BLaER1 (cell line): ENCODE data around the gene SLC35A2.

Experiments
- H3K27ac ChIP-seq: shearing (Covaris generic); formaldehyde crosslinking; 2 replicates; pipeline ENCODE4 v1.8.1; 2022
- H3K27me3 ChIP-seq: shearing (Covaris generic); formaldehyde crosslinking; 2 replicates; pipeline ENCODE4 v1.8.1; 2022
- H3K36me3 ChIP-seq: shearing (Covaris generic); formaldehyde crosslinking; 2 replicates; pipeline ENCODE4 v1.8.1; 2022
- H3K4me1 ChIP-seq: shearing (Covaris generic); formaldehyde crosslinking; 2 replicates; pipeline ENCODE4 v1.8.1; 2022
- H3K4me2 ChIP-seq: shearing (Covaris generic); formaldehyde crosslinking; 2 replicates; pipeline ENCODE4 v1.8.1; 2022
- H3K4me3 ChIP-seq: shearing (Covaris generic); formaldehyde crosslinking; 2 replicates; pipeline ENCODE4 v1.8.1; 2022
- H3K9ac ChIP-seq: shearing (Covaris generic); formaldehyde crosslinking; 2 replicates; pipeline ENCODE4 v1.8.1; 2022
- H3K9me3 ChIP-seq: shearing (Covaris generic); formaldehyde crosslinking; 2 replicates; pipeline ENCODE4 v1.8.1; 2022
- H4K20me1 ChIP-seq: shearing (Covaris generic); formaldehyde crosslinking; 2 replicates; pipeline ENCODE4 v1.8.1; 2022
- Cebpa-rat ChIP-seq: shearing (Covaris generic); IDR thresholded peaks from 2 replicates; pipeline ENCODE4 v1.8.1; 2022

SLC35A2 gene

DNA sequence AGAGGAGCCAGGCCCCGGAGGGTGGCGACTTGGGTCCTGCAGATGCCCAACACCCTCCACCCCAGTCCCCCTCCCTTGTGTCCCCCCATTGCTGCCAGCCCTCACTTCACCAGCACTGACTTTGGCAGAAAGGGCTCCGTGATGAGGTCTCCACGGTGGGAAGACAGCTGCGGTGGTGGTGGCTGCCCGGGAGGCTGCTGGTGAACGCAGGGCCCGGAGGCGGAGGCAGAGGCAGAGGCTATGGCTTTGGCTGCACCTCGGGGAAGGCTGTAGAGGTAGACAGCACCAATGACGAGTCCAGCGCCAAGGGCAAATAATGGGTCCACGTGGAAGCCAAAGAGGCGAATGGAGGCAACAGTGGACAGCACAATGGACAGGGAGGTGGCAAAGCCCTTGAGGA lies 6.8 kb downstream of the SLC35A2 start:
- no peak for TF ChIP-seq Cebpa-rat
- Histone ChIP-seq H3K4me1 (peaks cover 10% of the 10 kb centered on the region), H3K9ac (no peak overlapping the region), H3K4me2 (no peak overlapping the region), H3K9me3 (no peaks in the 10 kb centered on the region), H4K20me1 (peaks cover 15% of the 10 kb centered on the region; the same call in 1 of the 2 replicates), H3K4me3 (no peak overlapping the region), H3K36me3 (peaks cover 50% of the 10 kb centered on the region), H3K27ac (no peak overlapping the region), H3K27me3 (peaks cover 22% of the 10 kb centered on the region; the same call in 1 of the 2 replicates)

DNA sequence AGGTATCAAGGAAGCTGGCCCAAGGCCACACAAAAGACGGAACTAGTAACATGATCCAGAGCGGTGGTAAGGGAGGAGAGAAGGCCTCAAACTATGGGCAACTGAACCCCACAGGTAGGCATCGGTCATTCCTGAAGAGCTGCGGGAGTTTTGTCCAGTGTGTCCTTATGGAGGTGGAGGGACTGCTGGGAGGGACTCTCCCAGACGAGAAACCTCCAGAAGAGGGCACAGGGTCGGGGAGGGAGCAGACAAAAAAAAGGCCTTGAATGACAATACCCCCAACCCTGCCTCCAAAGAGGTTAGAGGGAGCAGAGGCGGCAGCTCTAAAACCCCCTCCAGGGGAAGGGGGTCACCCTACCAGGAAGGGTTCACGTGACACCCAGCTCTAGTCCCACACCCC lies 7.3 kb downstream of the SLC35A2 start:
- Histone ChIP-seq H3K4me2 (no peak overlapping the region), H3K27me3 (peaks cover 20% of the 10 kb centered on the region; the same call in 1 of the 2 replicates), H3K4me1 (peaks cover 15% of the 10 kb centered on the region), H3K4me3 (no peak overlapping the region), H4K20me1 (peaks cover 15% of the 10 kb centered on the region; the same call in 1 of the 2 replicates), H3K9ac (no peak overlapping the region), H3K27ac (no peak overlapping the region), H3K36me3 (peaks cover 50% of the 10 kb centered on the region), H3K9me3 (no peaks in the 10 kb centered on the region)
- TF ChIP-seq Cebpa-rat = no peak

DNA sequence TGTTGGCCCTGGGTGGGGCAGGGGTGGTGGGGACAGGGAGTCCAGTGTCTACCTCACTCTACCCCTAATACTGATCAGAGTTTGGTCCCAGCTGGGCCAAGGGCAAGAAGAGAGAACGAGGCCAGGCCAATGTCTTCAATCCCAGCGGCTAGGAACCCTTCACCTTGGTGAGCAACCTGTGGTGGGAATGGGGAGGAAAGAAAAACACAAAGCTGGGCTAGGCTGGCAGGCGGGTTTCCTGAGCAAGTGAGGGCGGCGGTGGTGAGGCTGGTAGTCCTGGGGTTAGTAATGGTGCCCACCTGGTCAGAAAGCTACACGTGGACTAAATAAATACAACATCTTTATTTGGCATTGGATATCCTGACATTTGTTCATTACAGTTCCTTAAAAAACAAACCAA lies 8.2 kb downstream of the SLC35A2 start:
- Histone ChIP-seq H4K20me1 (peaks cover 15% of the 10 kb centered on the region; the same call in 1 of the 2 replicates), H3K9me3 (no peaks in the 10 kb centered on the region), H3K27ac (no peak overlapping the region), H3K9ac (no peak overlapping the region), H3K36me3 (peaks cover 50% of the 10 kb centered on the region), H3K4me1 (peaks cover 22% of the 10 kb centered on the region), H3K27me3 (peaks cover 20% of the 10 kb centered on the region; the same call in 1 of the 2 replicates), H3K4me2 (no peak overlapping the region), H3K4me3 (no peak overlapping the region)
- TF ChIP-seq Cebpa-rat = no peak

DNA sequence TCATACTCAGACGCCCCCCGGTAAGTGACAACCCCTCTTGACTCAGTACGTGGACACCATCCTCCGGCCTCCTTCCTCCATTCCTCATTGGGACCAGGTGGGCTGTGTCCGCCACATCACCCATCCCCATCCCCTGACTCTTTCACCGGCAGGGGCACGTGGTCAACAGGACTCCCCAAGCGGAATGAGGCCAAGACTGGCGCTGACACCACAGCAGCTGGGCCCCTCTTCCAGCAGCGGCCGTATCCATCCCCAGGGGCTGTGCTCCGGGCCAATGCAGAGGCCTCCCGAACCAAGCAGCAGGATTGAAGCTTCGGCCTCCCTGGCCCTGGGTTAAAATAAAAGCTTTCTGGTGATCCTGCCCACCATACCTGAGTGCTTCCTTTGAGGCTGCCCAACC lies 8.7 kb downstream of the SLC35A2 start:
- H4K20me1 ChIP-seq = peaks cover 15% of the 10 kb centered on the region; the same call in 1 of the 2 replicates
- H3K27ac ChIP-seq = no peak overlapping the region
- H3K36me3 ChIP-seq = peaks cover 50% of the 10 kb centered on the region
- peaks cover 22% of the 10 kb centered on the region for H3K4me1 ChIP-seq
- H3K4me3 ChIP-seq = no peak overlapping the region
- peaks cover 20% of the 10 kb centered on the region; the same call in 1 of the 2 replicates for H3K27me3 ChIP-seq
- H3K9ac ChIP-seq = no peak overlapping the region
- no peak for TF ChIP-seq Cebpa-rat
- no peak overlapping the region for H3K4me2 ChIP-seq
- H3K9me3 ChIP-seq = peaks cover 3% of the 10 kb centered on the region; the same call in 1 of the 2 replicates

DNA sequence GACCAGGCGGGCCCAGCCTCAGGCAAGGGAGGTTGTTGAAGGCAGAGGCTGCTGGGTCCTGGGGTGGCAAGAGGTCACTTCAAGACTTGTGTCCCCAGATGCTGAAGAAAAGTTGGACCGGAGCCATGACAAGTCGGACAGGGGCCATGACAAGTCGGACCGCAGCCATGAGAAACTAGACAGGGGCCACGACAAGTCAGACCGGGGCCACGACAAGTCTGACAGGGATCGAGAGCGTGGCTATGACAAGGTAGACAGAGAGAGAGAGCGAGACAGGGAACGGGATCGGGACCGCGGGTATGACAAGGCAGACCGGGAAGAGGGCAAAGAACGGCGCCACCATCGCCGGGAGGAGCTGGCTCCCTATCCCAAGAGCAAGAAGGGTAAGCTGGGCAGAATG lies 9.3 kb downstream of the SLC35A2 start:
- Histone ChIP-seq H4K20me1 (peaks cover 15% of the 10 kb centered on the region), H3K9me3 (peaks cover 9% of the 10 kb centered on the region; the same call in 1 of the 2 replicates), H3K4me1 (peaks cover 22% of the 10 kb centered on the region), H3K4me2 (no peak overlapping the region), H3K9ac (no peak overlapping the region), H3K36me3 (peaks cover 47% of the 10 kb centered on the region), H3K4me3 (no peak overlapping the region), H3K27me3 (peaks cover 20% of the 10 kb centered on the region; the same call in 1 of the 2 replicates), H3K27ac (no peak overlapping the region)
- TF ChIP-seq Cebpa-rat = no peak

DNA sequence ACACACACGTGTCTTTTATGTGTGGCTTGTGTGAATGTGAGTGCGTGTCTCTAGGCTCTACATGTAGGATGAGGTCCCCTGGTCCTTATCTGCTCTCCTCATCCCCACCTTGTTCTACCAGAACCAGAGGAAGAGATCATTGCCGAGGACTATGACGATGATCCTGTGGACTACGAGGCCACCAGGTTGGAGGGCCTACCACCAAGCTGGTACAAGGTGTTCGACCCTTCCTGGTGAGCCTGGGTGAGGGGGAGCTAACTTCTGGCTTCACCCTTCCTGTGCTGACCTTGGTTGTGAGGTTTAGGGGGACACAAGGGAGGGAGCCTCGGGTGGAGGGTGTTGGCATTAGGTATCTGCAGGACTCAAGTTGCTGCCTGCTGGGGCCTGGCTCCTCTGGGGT lies 10.4 kb downstream of the SLC35A2 start:
- H3K4me3 ChIP-seq = no peak overlapping the region
- no peak for TF ChIP-seq Cebpa-rat
- H3K4me2 ChIP-seq = no peak overlapping the region
- H3K9me3 ChIP-seq = peaks cover 11% of the 10 kb centered on the region; the same call in 1 of the 2 replicates
- H3K27me3 ChIP-seq = peaks cover 16% of the 10 kb centered on the region; the same call in 1 of the 2 replicates
- H3K36me3 ChIP-seq = peaks cover 47% of the 10 kb centered on the region
- no peak overlapping the region for H3K27ac ChIP-seq
- H3K9ac ChIP-seq = no peak overlapping the region
- peaks cover 21% of the 10 kb centered on the region for H3K4me1 ChIP-seq
- peaks cover 25% of the 10 kb centered on the region for H4K20me1 ChIP-seq

DNA sequence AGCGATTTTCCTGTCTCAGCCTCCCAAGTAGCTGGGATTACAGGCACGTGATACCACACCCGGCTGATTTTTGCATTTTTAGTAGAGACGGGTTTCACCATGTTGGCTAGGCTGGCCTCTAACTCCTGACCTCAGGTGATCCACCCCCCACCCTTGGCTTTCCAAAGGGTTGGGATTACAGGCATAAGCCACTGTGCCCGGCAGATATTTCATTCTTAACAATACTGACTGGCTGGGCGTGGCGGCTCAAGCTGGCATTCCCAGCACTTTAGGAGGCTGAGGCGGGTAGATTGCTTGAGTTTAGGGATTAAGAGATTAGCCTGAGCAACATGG lies 12.4 kb downstream of the SLC35A2 start:
- H3K4me2 ChIP-seq = peak overlapping the region; percentile 74
- no peak for TF ChIP-seq Cebpa-rat
- H3K4me3 ChIP-seq = peak overlapping the region; percentile 76; the same call in 1 of the 2 replicates
- H3K27ac ChIP-seq = no peak overlapping the region; the same call in 1 of the 2 replicates
- H3K27me3 ChIP-seq = peaks cover 22% of the 10 kb centered on the region
- no peak overlapping the region; the same call in 1 of the 2 replicates for H3K9ac ChIP-seq
- H3K36me3 ChIP-seq = peaks cover 41% of the 10 kb centered on the region
- H3K4me1 ChIP-seq = peaks cover 22% of the 10 kb centered on the region
- peaks cover 11% of the 10 kb centered on the region; the same call in 1 of the 2 replicates for H3K9me3 ChIP-seq
- peaks cover 25% of the 10 kb centered on the region for H4K20me1 ChIP-seq

DNA sequence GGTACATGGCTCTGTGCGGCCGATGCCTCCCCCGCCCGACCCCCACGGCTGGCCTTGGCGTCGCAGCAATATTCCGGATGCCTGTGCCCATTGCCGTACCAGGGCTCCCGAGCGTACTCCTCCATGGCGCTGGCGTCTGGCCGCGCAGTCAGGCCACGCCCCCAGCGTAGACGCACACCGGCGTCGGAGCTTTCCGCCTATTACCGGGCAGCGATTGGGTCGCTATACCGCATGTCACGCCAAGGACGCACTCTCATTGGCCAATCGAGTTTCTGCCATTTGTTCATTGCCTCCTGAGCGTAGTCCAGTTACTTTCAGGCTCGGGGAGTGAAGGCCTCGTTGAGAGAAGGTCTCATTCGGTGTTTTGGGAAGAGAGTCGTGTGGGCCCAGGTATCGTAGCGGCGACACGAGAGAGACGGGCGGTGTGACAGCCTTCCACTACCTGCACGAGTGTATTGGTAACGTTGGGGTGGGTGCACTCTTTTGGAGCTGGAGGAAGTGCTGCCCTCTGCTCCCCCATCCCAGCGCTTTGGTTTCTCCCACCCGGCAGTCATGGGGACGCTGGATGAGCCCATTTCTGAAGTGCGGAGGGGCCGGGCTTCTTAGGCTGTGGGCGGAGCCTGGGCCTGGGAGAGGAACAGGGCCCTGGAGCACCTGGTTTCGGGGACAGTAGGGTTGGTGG lies 13.7 kb downstream of the SLC35A2 start, which contains the start of the genes PQBP1 and TIMM17B:
Gene PQBP1, plus strand, starts transcription at position 306 of the 682 bp plus-strand sequence. CDS start 580 bp downstream, outside the sequence.
Gene TIMM17B, minus strand, starts transcription at position 144 of the 682 bp plus-strand sequence. Its CDS starts 19 bp downstream, at position 125.
- no peak for TF ChIP-seq Cebpa-rat
- H3K9ac ChIP-seq = peak within 1 kb of the TSS; percentile 87
- peak within 1 kb of the TSS; percentile 74 for H3K4me2 ChIP-seq
- H3K27ac ChIP-seq = peak within 1 kb of the TSS; percentile 89
- peak within 1 kb of the TSS; percentile 76 for H3K4me3 ChIP-seq
- H3K36me3 ChIP-seq = peaks cover 47% of the 10 kb centered on the region
- H4K20me1 ChIP-seq = peaks cover 33% of the 10 kb centered on the region
- peaks cover 11% of the 10 kb centered on the region; the same call in 1 of the 2 replicates for H3K9me3 ChIP-seq
- H3K4me1 ChIP-seq = peaks cover 22% of the 10 kb centered on the region
- H3K27me3 ChIP-seq = peaks cover 20% of the 10 kb centered on the region

DNA sequence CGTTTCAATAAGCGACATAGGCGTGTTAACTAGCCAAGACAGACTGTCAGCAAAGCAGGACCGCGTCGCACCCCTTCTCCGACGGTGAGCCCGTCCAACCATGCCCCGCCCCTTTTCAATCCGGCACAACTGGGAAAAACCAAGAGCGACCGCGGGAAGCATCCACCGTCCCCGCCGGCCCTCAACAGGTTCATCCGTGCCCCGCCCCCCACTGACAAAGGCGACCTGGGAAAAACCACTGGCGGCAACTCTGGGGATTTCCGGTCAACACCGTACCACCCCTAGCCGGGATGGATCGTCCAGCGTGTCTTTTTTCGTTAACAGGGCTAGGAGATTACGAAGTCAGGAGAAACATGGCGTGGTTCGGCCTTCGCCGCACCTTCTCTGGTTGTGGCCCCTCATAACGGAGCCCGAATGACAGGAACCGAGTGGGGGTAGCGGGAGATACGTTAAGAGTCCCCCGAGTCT lies 14.3 kb downstream of the SLC35A2 start:
- peaks cover 41% of the 10 kb centered on the region for H3K36me3 ChIP-seq

DNA sequence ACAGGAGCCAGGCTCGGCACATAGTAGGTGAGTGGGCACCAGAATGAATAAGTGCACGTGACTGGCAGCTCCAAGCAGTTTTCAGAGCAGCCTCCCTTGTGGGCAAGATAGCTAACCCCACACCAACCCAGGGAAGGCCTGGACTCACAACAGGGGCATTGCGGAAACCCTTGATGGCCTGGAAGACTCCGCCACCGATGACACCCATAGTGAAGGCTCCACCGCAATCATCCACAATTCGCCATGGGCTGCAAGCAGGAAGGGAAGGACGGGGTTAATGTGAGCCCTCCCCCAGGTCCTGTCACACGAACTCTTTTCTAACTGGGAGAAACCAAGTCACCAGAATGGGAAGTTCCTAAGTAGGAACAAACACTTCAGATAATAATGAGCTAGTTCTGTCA lies 14.8 kb downstream of the SLC35A2 start:
- Histone ChIP-seq H3K4me3 (peak overlapping the region; percentile 76), H3K4me1 (peaks cover 27% of the 10 kb centered on the region), H3K27me3 (peaks cover 9% of the 10 kb centered on the region), H3K9me3 (peaks cover 13% of the 10 kb centered on the region; the same call in 1 of the 2 replicates), H3K9ac (peak overlapping the region; percentile 87), H3K36me3 (peaks cover 35% of the 10 kb centered on the region), H3K27ac (peak overlapping the region; percentile 89), H4K20me1 (peaks cover 36% of the 10 kb centered on the region), H3K4me2 (peak overlapping the region; percentile 64)
- no peak for TF ChIP-seq Cebpa-rat

More for the DNA sequence above, 14.3 kb downstream of the SLC35A2 start:
- Histone ChIP-seq H3K27ac (peak overlapping the region; percentile 89), H3K27me3 (peaks cover 14% of the 10 kb centered on the region), H3K4me3 (peak overlapping the region; percentile 76), H3K4me2 (peak overlapping the region; percentile 64), H3K4me1 (peaks cover 24% of the 10 kb centered on the region), H3K9ac (peak overlapping the region; percentile 87), H3K9me3 (peaks cover 11% of the 10 kb centered on the region; the same call in 1 of the 2 replicates), H4K20me1 (peaks cover 36% of the 10 kb centered on the region)
- no peak for TF ChIP-seq Cebpa-rat
